GM19455 (cell line): ENCODE data around the gene PGLYRP4.
"Not testable (repeated sequence)": the region's sequence is repeated elsewhere in the genome, so short reads cannot be mapped to it uniquely, and the experiment has no call there.

Experiments used
- ATAC-seq: cut with Tn5 transposase; IDR thresholded peaks from one replicate; pipeline ENCODE4 v1.9.1; 2021; ENCODE audit not compliant: unreplicated experiment

The PGLYRP4 gene

GRCh38 chr1:153357076-153357852 lies 8.6 kb upstream of the PGLYRP4 start:
- no peak for ATAC-seq

- no peak for ATAC-seq
These were observed 7.9 kb upstream of the PGLYRP4 start for GRCh38 chr1:153356392-153357075.

GRCh38 chr1:153355445-153356071 lies 6.9 kb upstream of the PGLYRP4 start:
- no peak for ATAC-seq

GRCh38 chr1:153354515-153355193 lies 6.0 kb upstream of the PGLYRP4 start:
- no peak for ATAC-seq

GRCh38 chr1:153353226-153353947 lies 4.7 kb upstream of the PGLYRP4 start:
- ATAC-seq, result no peak

GRCh38 chr1:153352523-153352922 lies 3.9 kb upstream of the PGLYRP4 start:
- ATAC-seq, result peak; percentile 69

GRCh38 chr1:153350321-153350957 lies 1.8 kb upstream of the PGLYRP4 start:
- ATAC-seq, result no peak

GRCh38 chr1:153349363-153350320 lies 1.0 kb upstream of the PGLYRP4 start:
- ATAC-seq, result no peak

GRCh38 chr1:153347856-153348255 lies 785 bp downstream of the PGLYRP4 start:
- ATAC-seq, result no peak

- ATAC-seq, result not testable (repeated sequence)
These were observed 1.6 kb downstream of the PGLYRP4 start for GRCh38 chr1:153347049-153347448.

GRCh38 chr1:153346077-153346723 lies 2.4 kb downstream of the PGLYRP4 start:
- no peak for ATAC-seq

GRCh38 chr1:153345187-153346076 lies 3.2 kb downstream of the PGLYRP4 start:
- no peak for ATAC-seq

- ATAC-seq, result no peak
These were observed 4.0 kb downstream of the PGLYRP4 start for GRCh38 chr1:153344718-153345025.

GRCh38 chr1:153343811-153344717 lies 4.6 kb downstream of the PGLYRP4 start:
- no peak for ATAC-seq

GRCh38 chr1:153343040-153343681 lies 5.5 kb downstream of the PGLYRP4 start:
- no peak for ATAC-seq

GRCh38 chr1:153342178-153342577 lies 6.5 kb downstream of the PGLYRP4 start:
- ATAC-seq, result no peak
